Fibroblast of villous mesenchyme (primary cell): ENCODE results near the gene ABHD13. TPM values are rescaled to one million over a fixed set of nuclear protein-coding genes. Genes with fewer than 3 reads are reported as not detected.

Experiments used
- DNase-seq: peaks from one replicate; pipeline ENCODE4 v3.0.0-alpha.2; 2010; ENCODE audit warnings: low read depth
- H3K4me3 ChIP-seq: 2 replicates; pipeline ENCODE4 v1.5.1; 2011; ENCODE audit warnings: low read depth, mild to moderate bottlenecking, low read length
- total RNA-seq: library from RNA; depleted of rRNA; stranded (reverse); fragments of >200 nt; gene quantifications from 2 replicates; pipeline ENCODE4 v1.2.3, GENCODE V29; 2012
- TF ChIP-seq, protein P1 (sequence below): IDR thresholded peaks from 2 replicates; pipeline ENCODE4 v1.5.1; 2012; ENCODE audit warnings: low read depth, mild to moderate bottlenecking, low read length; ENCODE audit not compliant: insufficient read depth

ABHD13 gene
- total RNA-seq, 1 donor = 10.8 TPM

DNA sequence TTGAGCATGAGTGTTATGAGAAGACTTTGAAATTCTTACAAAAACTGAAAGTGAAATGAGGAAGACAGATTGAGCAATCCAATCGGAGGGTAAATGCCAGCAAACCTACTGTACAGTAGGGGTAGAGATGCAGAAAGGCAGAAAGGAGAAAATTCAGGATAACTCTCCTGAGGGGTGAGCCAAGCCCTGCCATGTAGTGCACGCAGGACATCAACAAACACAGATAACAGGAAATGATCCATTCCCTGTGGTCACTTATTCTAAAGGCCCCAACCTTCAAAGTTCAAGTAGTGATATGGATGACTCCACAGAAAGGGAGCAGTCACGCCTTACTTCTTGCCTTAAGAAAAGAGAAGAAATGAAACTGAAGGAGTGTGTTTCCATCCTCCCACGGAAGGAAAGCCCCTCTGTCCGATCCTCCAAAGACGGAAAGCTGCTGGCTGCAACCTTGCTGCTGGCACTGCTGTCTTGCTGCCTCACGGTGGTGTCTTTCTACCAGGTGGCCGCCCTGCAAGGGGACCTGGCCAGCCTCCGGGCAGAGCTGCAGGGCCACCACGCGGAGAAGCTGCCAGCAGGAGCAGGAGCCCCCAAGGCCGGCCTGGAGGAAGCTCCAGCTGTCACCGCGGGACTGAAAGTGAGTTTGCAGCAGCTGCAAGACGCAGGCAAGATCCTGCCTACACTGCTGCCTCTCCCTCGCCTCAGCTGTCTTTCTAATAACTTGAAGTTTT, 51.6 kb downstream of the ABHD13 start, which contains the start of gene TNFSF13B:
TNFSF13B (plus strand) TSS at position 118 of the 728 bp plus-strand sequence; CDS start at position 296, 178 bp downstream.
- peak within 1 kb of the TSS; percentile 60 for H3K4me3 ChIP-seq
- TF ChIP-seq, protein P1, sequence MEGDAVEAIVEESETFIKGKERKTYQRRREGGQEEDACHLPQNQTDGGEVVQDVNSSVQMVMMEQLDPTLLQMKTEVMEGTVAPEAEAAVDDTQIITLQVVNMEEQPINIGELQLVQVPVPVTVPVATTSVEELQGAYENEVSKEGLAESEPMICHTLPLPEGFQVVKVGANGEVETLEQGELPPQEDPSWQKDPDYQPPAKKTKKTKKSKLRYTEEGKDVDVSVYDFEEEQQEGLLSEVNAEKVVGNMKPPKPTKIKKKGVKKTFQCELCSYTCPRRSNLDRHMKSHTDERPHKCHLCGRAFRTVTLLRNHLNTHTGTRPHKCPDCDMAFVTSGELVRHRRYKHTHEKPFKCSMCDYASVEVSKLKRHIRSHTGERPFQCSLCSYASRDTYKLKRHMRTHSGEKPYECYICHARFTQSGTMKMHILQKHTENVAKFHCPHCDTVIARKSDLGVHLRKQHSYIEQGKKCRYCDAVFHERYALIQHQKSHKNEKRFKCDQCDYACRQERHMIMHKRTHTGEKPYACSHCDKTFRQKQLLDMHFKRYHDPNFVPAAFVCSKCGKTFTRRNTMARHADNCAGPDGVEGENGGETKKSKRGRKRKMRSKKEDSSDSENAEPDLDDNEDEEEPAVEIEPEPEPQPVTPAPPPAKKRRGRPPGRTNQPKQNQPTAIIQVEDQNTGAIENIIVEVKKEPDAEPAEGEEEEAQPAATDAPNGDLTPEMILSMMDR = peak; percentile 5
- peak; percentile 57 for DNase-seq

DNA sequence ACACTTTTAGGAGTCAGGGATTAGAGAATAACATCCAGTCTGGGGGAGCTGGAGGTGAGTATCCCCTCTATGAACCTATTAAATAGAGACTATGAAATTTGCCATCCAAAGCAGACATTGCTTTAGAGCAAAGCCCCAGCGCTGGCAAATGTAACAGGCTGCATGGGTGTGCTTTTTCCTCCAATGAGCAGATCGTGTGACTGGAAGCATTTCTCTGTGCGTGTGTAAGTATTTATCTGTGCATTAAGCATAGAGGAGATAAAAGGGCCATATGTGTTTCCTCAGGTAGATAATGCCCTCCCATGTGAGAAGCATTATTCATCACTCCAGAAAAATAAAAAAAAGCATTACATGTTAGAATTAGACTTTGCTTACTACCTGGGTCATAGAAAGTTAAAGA, 52.2 kb downstream of the ABHD13 start:
- H3K4me3 ChIP-seq = peak overlapping the region; percentile 60
- TF ChIP-seq, protein P1 = no peak
- peak; percentile 17 for DNase-seq

DNA sequence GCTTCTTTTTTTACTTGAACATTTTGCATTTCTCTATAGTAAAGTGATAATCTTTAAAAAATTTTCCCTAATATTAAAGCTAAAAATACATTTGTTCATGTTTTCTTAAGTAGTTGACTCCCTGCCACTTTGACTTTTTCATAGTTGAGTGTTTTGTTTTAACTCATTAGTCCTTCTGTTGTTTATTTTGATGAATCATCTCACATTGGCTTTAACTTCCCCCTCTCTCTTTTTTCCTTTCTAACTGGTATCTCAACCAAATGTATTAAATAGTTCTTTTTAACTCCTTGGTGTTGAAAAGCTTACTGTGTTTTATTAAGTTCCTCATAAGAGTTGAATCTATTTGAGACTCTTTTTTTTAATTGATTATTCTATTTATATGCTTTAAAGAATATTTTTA, 54.1 kb downstream of the ABHD13 start:
- no peak for DNase-seq
- no peak overlapping the region for H3K4me3 ChIP-seq
- TF ChIP-seq, protein P1 = no peak

DNA sequence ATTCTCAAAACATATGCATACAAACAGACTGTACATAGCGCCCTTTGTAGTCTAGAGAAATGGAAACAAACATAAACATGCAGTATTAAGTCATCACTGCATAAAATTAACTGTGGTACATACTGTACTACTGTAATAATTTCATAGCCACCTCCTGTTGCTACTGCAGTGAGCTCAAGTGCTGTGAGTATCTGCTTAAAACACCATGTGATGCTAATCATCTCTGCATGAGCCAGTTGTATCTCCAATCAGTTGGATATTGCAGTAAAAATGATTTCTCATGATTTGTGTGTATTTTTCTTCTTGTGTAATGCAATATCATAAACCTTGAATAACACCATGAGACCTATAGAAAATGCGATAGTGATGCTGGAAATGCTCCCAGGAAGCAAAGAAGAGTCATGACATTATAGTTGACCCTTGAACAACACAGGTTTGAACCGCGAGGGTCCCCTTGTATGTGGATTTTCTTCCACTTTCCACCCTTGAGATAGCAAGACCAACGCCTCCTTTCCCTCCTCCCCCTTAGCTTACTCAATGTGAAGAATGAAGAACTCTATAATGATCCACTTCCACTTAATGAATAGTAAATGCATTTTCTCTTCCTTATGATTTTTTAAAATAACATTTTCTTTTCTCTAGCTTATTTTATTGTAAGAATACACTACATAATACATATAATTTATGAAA, 55.4 kb downstream of the ABHD13 start:
- no peak overlapping the region for H3K4me3 ChIP-seq
- no peak for DNase-seq
- TF ChIP-seq, protein P1 = no peak

DNA sequence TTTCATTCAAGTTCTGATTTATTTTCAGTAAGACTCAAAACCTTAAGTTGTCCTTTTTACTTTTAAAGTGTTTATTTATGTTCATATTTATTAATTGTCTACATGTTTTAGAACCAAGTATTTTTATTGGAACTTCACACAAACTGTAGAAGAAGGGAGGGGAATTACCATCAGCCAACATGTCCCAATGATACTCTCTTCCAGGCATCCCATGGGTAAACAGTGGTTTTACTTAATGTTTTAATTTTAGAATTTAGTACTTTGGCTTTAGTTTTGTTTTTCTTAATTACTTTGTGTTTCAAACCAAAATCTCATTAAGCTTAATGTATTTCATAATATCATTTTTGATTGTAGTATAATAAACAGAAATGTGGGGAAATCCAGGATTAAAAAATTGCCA, 56.5 kb downstream of the ABHD13 start:
- no peak for DNase-seq
- TF ChIP-seq, protein P1 = no peak
- H3K4me3 ChIP-seq = no peak overlapping the region

DNA sequence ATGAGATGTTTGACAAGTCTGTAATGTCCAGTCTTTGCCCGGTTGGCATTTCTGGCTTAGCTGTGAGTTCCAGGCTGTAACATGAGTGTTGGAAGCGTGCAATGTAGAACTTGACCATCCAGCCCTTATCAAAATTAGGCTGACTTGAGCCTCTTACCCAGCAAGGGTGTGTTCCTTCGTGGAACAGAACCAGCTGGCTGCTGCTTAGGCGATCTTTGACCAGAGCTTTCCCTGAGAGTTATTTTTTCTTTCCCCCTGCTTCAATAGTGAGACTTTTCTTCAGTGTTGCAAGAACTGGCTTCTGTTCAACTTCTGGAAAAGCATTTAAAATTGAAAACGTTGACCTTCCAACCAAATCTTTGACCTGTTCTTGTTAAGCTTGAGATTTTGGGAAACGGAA, 57.9 kb downstream of the ABHD13 start:
- H3K4me3 ChIP-seq = no peak overlapping the region
- DNase-seq = peak; percentile 19
- TF ChIP-seq, protein P1 = no peak
